Measurements from ENCODE around the gene CCDC33. TPM values are rescaled to one million over a fixed set of nuclear protein-coding genes. Genes with fewer than 3 reads are reported as not detected.

CCDC33 gene
- total RNA-seq, 1 experiment from 2014 or later = 0.15 TPM

- Histone ChIP-seq H3K4me3 (replicated peaks in 1 of 2; ENCODE audit: low read depth in 1 of 2, low read length in 2 of 2) (no peak overlapping the region), H3K79me2 (ENCODE audit: insufficient read depth, low read length) (no peaks in the 10 kb centered on the region), H3K4me1 (ENCODE audit: control insufficient read depth in 1 of 2, insufficient read depth in 2 of 2, low read length in 2 of 2) (no peaks in the 10 kb centered on the region), H3K9me3 (ENCODE audit: control insufficient read depth in 1 of 2, insufficient read depth in 1 of 2, low read depth in 1 of 2, low read length in 2 of 2) (no peaks in the 10 kb centered on the region), H3K27me3 (ENCODE audit: insufficient read depth, low read length) (no peaks in the 10 kb centered on the region), H2AFZ (ENCODE audit: low read depth, low read length, poor library complexity, severe bottlenecking) (no peak overlapping the region), H3K36me3 (ENCODE audit: control insufficient read depth in 1 of 2, insufficient read depth in 2 of 2, low read length in 2 of 2) (no peaks in the 10 kb centered on the region), H3K4me2 (ENCODE audit: low read length) (no peak overlapping the region), H3K9ac (ENCODE audit: low read length) (no peak overlapping the region), H3K9me2 (ENCODE audit: insufficient read depth) (no peaks in the 10 kb centered on the region), H3K27ac (ENCODE audit: low read depth, low read length) (no peak overlapping the region), H4K20me1 (ENCODE audit: insufficient read depth) (no peaks in the 10 kb centered on the region)
- ATAC-seq (no peak), DNase-seq (ENCODE audit: low read depth, low spot score) (no peak)
- TF ChIP-seq EZH2phosphoT487 (IDR thresholded peaks at IDR 0.05; ENCODE audit: borderline replicate concordance) (no peak), RAD21 (IDR thresholded peaks at IDR 0.05; ENCODE audit: low read depth) (no peak), TCF7L2 (IDR thresholded peaks at IDR 0.05; ENCODE audit: borderline replicate concordance, extremely low read depth, insufficient read depth, insufficient read length) (no peak), ZNF274 (IDR thresholded peaks at IDR 0.05; ENCODE audit: low read depth, low read length) (no peak), ATF3 (IDR thresholded peaks at IDR 0.05) (no peak), EGR1 (IDR thresholded peaks at IDR 0.05; ENCODE audit: low read depth) (no peak), ELF1 (IDR thresholded peaks at IDR 0.05; ENCODE audit: borderline replicate concordance, low read depth) (no peak), YY1 (IDR thresholded peaks at IDR 0.05; ENCODE audit: extremely low read depth, insufficient replicate concordance, low read depth, low read length) (no peak), POLR2A (IDR thresholded peaks at IDR 0.05; ENCODE audit: borderline replicate concordance, extremely low read depth, insufficient read depth, insufficient read length) (no peak), JUND (IDR thresholded peaks at IDR 0.05) (no peak), SRF (IDR thresholded peaks at IDR 0.05; ENCODE audit: low read depth) (no peak)
- TF ChIP-seq, protein P1, sequence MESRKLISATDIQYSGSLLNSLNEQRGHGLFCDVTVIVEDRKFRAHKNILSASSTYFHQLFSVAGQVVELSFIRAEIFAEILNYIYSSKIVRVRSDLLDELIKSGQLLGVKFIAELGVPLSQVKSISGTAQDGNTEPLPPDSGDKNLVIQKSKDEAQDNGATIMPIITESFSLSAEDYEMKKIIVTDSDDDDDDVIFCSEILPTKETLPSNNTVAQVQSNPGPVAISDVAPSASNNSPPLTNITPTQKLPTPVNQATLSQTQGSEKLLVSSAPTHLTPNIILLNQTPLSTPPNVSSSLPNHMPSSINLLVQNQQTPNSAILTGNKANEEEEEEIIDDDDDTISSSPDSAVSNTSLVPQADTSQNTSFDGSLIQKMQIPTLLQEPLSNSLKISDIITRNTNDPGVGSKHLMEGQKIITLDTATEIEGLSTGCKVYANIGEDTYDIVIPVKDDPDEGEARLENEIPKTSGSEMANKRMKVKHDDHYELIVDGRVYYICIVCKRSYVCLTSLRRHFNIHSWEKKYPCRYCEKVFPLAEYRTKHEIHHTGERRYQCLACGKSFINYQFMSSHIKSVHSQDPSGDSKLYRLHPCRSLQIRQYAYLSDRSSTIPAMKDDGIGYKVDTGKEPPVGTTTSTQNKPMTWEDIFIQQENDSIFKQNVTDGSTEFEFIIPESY (IDR thresholded peaks at IDR 0.05; ENCODE audit: extremely low read depth, insufficient replicate concordance, low read length) = no peak
- TF ChIP-seq, protein P2, sequence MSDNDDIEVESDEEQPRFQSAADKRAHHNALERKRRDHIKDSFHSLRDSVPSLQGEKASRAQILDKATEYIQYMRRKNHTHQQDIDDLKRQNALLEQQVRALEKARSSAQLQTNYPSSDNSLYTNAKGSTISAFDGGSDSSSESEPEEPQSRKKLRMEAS (IDR thresholded peaks at IDR 0.05) = no peak
- BruUV-seq (replicated peaks) = no TSS peak
- ChIA-PET RAD21 (ENCODE audit: low non-redundant PET in 1 of 2, low total read pairs in 2 of 2, uncharacterized antibody in 2 of 2, unreplicated experiment in 2 of 2) (no interaction called here), CTCF (no interaction called here), POLR2A (no interaction called here)
- intact Hi-C loops (cut with micrococcal nuclease) = no loop called here
Measured at GRCh38 chr15:74333093-74333492, 97.0 kb downstream of the CCDC33 start.

Measured in HCT116 (cell line).